Measurements from ENCODE around the gene PROCA1. TPM values are rescaled to one million over a fixed set of nuclear protein-coding genes. Genes with fewer than 3 reads are reported as not detected.
A peak's percentile ranks its signal among the peaks of the same experiment; 100 is the strongest.
"Not testable (repeated sequence)": the region's sequence is repeated elsewhere in the genome, so short reads cannot be mapped to it uniquely, and the experiment has no call there.

PROCA1 gene
- total RNA-seq, 2 experiments from 2014 or later: 6.1 to 9.0 TPM

- peak; percentile 87 for DNase-seq
- no peaks in the 10 kb centered on the region for H3K27me3 Mint-ChIP-seq
- H3K27ac Mint-ChIP-seq: peak within 1 kb of the TSS; percentile 94
- H3K4me1 Mint-ChIP-seq: peaks cover 53% of the 10 kb centered on the region
- H3K4me3 Mint-ChIP-seq: peak within 1 kb of the TSS; percentile 91
- H3K9me3 Mint-ChIP-seq (ENCODE audit: low read depth): no peaks in the 10 kb centered on the region
- peaks cover 35% of the 10 kb centered on the region for H3K36me3 Mint-ChIP-seq
- peak; percentile 65 for ATAC-seq
- CTCF ChIA-PET: interaction anchor here (0.7 to 12.9 kb wide), 52 partner anchors 9 to 419 kb away, joined by 3 to 591 read pairs (median 6); partner anchors contain the start of genes BLTP2, DHRS13, FAM222B and FLOT2
Observed at GRCh38 chr17:28726226-28726626, 14.5 kb upstream of the PROCA1 start, which contains the start of gene TLCD1. Gene TLCD1 (minus strand): TSS chr17:28726233. CDS start chr17:28726097, 136 bp downstream.

DNA sequence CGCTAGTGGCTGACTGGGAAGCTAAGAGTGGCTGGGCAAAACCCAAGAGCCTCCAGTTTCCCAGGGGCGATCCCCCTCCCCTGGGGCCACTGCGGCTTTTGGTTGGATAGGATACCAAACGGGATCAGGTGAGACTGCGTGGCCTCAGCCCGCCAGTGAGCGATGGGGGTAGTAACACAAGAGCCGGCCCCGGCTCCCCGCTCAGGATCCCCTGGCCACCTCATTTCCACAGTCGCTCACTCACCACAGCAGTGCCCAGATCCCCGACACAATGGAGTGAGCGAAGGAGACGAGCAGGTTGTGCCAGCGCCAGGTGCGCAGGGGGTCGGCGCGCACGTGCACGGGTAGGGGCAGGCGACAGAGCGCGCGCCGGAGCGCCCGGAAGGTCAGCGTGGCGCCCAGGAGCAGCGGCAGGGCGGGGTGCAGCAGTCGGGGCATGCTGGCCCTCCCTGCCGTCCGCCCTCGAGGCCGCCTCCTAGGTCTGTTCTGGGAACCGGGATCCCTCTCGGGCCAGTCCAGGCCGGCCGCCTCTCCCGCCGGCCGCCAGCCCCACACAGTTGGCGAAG is 14.1 kb upstream of the PROCA1 start:
- peak overlapping the region; percentile 79 for H3K4me3 Mint-ChIP-seq
- H3K4me1 Mint-ChIP-seq: peaks cover 54% of the 10 kb centered on the region
- ATAC-seq (peak; percentile 1), DNase-seq (peak; percentile 71)
- peaks cover 40% of the 10 kb centered on the region for H3K36me3 Mint-ChIP-seq
- H3K27me3 Mint-ChIP-seq: no peaks in the 10 kb centered on the region
- no peaks in the 10 kb centered on the region for H3K9me3 Mint-ChIP-seq (ENCODE audit: low read depth)
- peak overlapping the region; percentile 85 for H3K27ac Mint-ChIP-seq
- CTCF ChIA-PET: interaction anchor here (1.0 to 12.9 kb wide), 35 partner anchors 13 to 406 kb away, joined by 3 to 591 read pairs (median 12); partner anchors contain the start of genes BLTP2, DHRS13, FAM222B and FLOT2

- Mint-ChIP-seq H3K4me3 (peak overlapping the region; percentile 79), H3K4me1 (peaks cover 56% of the 10 kb centered on the region), H3K36me3 (peaks cover 45% of the 10 kb centered on the region), H3K9me3 (ENCODE audit: low read depth) (no peaks in the 10 kb centered on the region), H3K27ac (peak overlapping the region; percentile 85), H3K27me3 (no peaks in the 10 kb centered on the region)
- DNase-seq (peak; percentile 52), ATAC-seq (no peak)
- CTCF ChIA-PET: interaction anchor here (1.1 to 12.9 kb wide), 10 partner anchors 13 to 392 kb away, joined by 3 to 591 read pairs (median 4); partner anchors contain the start of genes FLOT2 and TRAF4
Observed at GRCh38 chr17:28725166-28725659, 13.5 kb upstream of the PROCA1 start.

DNA sequence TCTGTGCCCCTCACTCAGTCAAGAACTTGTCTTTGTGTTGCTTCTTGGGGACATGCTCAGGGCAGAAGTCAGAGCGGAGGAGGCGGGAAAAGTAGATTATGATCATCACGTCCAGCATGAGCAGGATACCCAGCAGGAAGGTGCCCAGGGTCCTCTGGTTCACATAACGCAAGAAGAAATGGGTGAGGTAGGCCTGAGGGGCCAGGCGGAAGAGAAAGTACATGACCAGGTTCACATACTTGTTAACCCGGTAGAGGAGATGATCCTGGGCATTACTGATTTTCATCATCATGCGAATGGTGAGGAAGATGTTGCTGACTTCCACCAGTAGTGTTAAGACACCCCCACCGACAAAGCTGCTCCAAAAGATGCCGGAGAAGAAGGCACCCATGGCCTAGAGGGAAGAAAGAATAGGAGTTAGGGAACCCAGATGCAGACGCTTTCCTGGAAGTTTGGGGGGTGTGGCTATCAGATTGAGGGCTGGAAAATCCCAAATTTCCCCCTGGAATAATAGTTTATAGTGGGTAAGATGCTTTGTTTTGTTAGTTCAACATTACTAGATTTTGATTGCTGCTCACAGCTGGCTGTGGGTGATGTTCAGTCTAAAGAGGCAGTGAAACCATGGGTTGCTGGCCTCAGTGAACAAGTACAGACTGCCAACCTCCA is 12.9 kb upstream of the PROCA1 start:
- Mint-ChIP-seq H3K4me1 (peaks cover 53% of the 10 kb centered on the region), H3K9me3 (ENCODE audit: low read depth) (no peaks in the 10 kb centered on the region), H3K4me3 (peak overlapping the region; percentile 79), H3K27ac (peak overlapping the region; percentile 85), H3K36me3 (peaks cover 51% of the 10 kb centered on the region), H3K27me3 (no peaks in the 10 kb centered on the region)
- no peak for ATAC-seq
- CTCF ChIA-PET: interaction anchor here (1.1 to 12.9 kb wide), 8 partner anchors 12 to 393 kb away, joined by 3 to 591 read pairs (median 4); partner anchors contain the start of genes FLOT2 and TRAF4
- no peak for DNase-seq

DNA sequence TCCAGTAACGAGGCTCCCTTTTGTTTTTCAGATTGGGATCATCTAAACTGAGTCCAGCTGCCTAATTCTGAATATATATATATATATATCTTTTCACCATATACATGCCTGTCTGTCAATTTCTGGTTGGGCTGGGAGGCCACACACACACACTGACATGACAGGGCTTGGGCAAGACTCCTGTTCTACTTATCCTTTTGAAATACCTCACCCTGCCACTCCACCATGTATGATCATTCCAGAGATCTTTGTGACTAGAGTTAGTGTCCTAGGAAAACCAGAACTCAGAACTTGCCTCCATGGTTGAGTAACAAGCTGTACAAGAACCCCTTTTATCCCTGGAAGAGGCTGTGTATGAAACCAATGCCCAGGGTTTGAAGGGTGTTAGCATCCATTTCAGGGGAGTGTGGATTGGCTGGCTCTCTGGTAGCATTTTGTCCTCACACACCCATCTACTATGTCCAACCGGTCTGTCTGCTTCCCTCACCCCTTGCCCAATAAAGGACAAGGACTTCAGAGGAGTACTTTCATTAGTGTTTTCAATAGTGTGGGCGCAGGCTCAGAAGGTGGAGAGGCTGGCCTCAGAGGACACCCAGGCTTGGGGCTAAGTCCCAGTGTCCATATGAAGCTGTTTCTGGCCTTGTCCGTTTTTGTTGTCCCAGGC is 12.3 kb upstream of the PROCA1 start:
- Mint-ChIP-seq H3K36me3 (peaks cover 51% of the 10 kb centered on the region), H3K4me1 (peaks cover 53% of the 10 kb centered on the region), H3K27ac (peak overlapping the region; percentile 85), H3K4me3 (peak overlapping the region; percentile 79)
- H3K27me3 Mint-ChIP-seq; DNase-seq; H3K9me3 Mint-ChIP-seq (ENCODE audit: low read depth); ATAC-seq: not testable (repeated sequence)
- CTCF ChIA-PET: interaction anchor here (1.1 to 12.9 kb wide), 6 partner anchors 23 to 393 kb away, joined by 3 to 591 read pairs (median 5); partner anchors contain the start of genes FLOT2, PHF12 and TRAF4

- Mint-ChIP-seq H3K36me3 (peaks cover 51% of the 10 kb centered on the region), H3K9me3 (ENCODE audit: low read depth) (no peaks in the 10 kb centered on the region), H3K4me3 (peak overlapping the region; percentile 41), H3K27me3 (peaks cover 4% of the 10 kb centered on the region), H3K27ac (peak overlapping the region; percentile 85), H3K4me1 (peaks cover 55% of the 10 kb centered on the region)
- no peak for DNase-seq
- ATAC-seq: no peak
- CTCF ChIA-PET: interaction anchor here (1.5 to 12.9 kb wide), 4 partner anchors 23 to 394 kb away, joined by 4 to 591 read pairs (median 16); partner anchors contain the start of genes FLOT2, PHF12 and TRAF4
Observed at GRCh38 chr17:28723159-28723835, 11.6 kb upstream of the PROCA1 start.

- DNase-seq: no peak
- peaks cover 51% of the 10 kb centered on the region for H3K36me3 Mint-ChIP-seq
- peaks cover 9% of the 10 kb centered on the region for H3K27me3 Mint-ChIP-seq
- H3K27ac Mint-ChIP-seq: peak overlapping the region; percentile 98
- H3K4me3 Mint-ChIP-seq: peak overlapping the region; percentile 100
- H3K4me1 Mint-ChIP-seq: peaks cover 53% of the 10 kb centered on the region
- ATAC-seq: no peak
- H3K9me3 Mint-ChIP-seq (ENCODE audit: low read depth): no peaks in the 10 kb centered on the region
- CTCF ChIA-PET: interaction anchor here (1.3 to 4.5 kb wide), 5 partner anchors 11 to 230 kb away, joined by 4 to 37 read pairs (median 10); partner anchors contain the start of genes PHF12 and PROCA1
Observed at GRCh38 chr17:28722417-28723158, 10.9 kb upstream of the PROCA1 start.

GRCh38 chr17:28720997-28721329 is 9.3 kb upstream of the PROCA1 start:
- not testable (repeated sequence) for H3K9me3 Mint-ChIP-seq (ENCODE audit: low read depth); DNase-seq; ATAC-seq
- peaks cover 17% of the 10 kb centered on the region for H3K27me3 Mint-ChIP-seq
- H3K4me3 Mint-ChIP-seq: peak overlapping the region; percentile 100
- CTCF ChIA-PET: interaction anchor here (0.7 to 4.5 kb wide), 10 partner anchors 10 to 232 kb away, joined by 3 to 37 read pairs (median 8); partner anchors contain the start of genes BLTP2, PHF12 and PROCA1
- peaks cover 51% of the 10 kb centered on the region for H3K36me3 Mint-ChIP-seq
- H3K27ac Mint-ChIP-seq: peak overlapping the region; percentile 98
- peaks cover 53% of the 10 kb centered on the region for H3K4me1 Mint-ChIP-seq

DNA sequence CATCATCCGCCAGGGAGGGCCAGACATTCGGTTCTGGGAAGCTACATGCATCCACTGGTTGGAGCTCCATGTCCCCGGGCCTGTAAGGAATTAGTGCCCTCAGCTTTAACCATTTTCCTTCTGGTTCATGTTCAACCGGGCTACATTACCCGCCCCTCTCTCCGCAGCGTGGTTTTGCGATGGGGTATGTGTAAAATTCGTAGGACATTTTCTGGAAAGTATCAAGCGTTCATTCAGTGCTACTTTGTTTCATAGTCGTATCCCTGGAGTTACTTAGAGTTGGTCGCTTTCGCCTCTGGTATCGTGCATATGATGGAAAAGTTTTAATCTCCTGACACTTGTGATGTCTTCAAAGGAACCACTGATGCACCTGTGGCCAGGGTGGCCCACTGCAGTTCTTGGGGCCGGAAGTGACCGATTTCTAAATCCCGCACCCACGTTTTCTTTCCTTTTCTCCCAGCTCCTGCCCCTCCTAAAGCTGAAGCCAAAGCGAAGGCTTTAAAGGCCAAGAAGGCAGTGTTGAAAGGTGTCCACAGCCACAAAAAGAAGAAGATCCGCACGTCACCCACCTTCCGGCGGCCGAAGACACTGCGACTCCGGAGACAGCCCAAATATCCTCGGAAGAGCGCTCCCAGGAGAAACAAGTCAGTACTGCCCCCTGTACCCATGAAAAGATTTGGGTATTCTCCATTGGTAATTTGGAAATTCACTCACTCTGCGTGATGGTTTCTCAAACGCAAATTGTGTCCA is 8.7 kb upstream of the PROCA1 start:
- ATAC-seq (peak; percentile 1), DNase-seq (peak; percentile 68)
- peak overlapping the region; percentile 98 for H3K27ac Mint-ChIP-seq
- CTCF ChIA-PET: interaction anchor here (0.7 to 4.5 kb wide), 15 partner anchors 7 to 232 kb away, joined by 3 to 37 read pairs (median 8); partner anchors contain the start of genes BLTP2, DHRS13, NEK8 and PHF12
- H3K9me3 Mint-ChIP-seq (ENCODE audit: low read depth): no peaks in the 10 kb centered on the region
- H3K27me3 Mint-ChIP-seq: peaks cover 22% of the 10 kb centered on the region
- H3K36me3 Mint-ChIP-seq: peaks cover 51% of the 10 kb centered on the region
- H3K4me1 Mint-ChIP-seq: peaks cover 53% of the 10 kb centered on the region
- peak overlapping the region; percentile 100 for H3K4me3 Mint-ChIP-seq

DNA sequence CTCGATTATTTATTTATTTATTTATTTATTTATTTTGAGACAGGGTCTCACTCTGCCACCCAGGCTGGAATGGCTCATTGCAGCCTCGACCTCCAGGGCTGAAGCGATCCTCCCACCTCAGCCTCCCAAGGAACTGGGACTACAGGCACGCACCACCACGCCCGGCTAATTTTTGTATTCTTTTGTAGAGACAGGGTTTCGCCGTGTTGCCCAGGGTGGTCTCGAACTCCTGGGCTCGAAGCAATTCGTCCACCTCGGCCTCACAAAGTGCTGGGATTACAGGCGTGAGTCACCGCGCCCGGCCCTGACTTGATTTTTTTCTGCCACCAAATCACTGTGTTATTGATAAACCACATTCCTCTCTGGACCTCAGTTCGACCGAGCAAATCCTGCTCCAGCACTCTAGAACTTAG is 7.3 kb upstream of the PROCA1 start:
- ATAC-seq (no peak), DNase-seq (no peak)
- Mint-ChIP-seq H3K27me3 (peaks cover 32% of the 10 kb centered on the region), H3K9me3 (ENCODE audit: low read depth) (no peaks in the 10 kb centered on the region), H3K4me3 (peak overlapping the region; percentile 100), H3K4me1 (peaks cover 39% of the 10 kb centered on the region), H3K36me3 (peaks cover 38% of the 10 kb centered on the region), H3K27ac (peak overlapping the region; percentile 98)
- CTCF ChIA-PET: interaction anchor here (0.8 to 4.5 kb wide), 13 partner anchors 8 to 234 kb away, joined by 4 to 37 read pairs (median 8); partner anchors contain the start of genes BLTP2, DHRS13, NEK8 and PHF12

- H3K27me3 Mint-ChIP-seq: peaks cover 36% of the 10 kb centered on the region
- H3K9me3 Mint-ChIP-seq (ENCODE audit: low read depth): no peaks in the 10 kb centered on the region
- peak overlapping the region; percentile 24 for H3K27ac Mint-ChIP-seq
- CTCF ChIA-PET: interaction anchor here (1.4 to 4.0 kb wide), 4 partner anchors 9 to 184 kb away, joined by 4 to 37 read pairs (median 10); partner anchors contain the start of genes DHRS13 and NEK8
- H3K4me1 Mint-ChIP-seq: peaks cover 33% of the 10 kb centered on the region
- DNase-seq: no peak
- H3K36me3 Mint-ChIP-seq: peaks cover 33% of the 10 kb centered on the region
- peak overlapping the region; percentile 40 for H3K4me3 Mint-ChIP-seq
- no peak for ATAC-seq
Observed at GRCh38 chr17:28718333-28719020, 6.8 kb upstream of the PROCA1 start.

Measured in activated CD8-positive, alpha-beta memory T cell treated with anti-CD3 and anti-CD28 coated beads, Interleukin-2, amount 10 ng/mL, durations not matched to agents 7 days and 5 days (primary cell).